ENCODE results near the gene LAMB4. TPM values are rescaled to one million over a fixed set of nuclear protein-coding genes. Genes with fewer than 3 reads are reported as not detected.

Gene LAMB4
- polyA plus RNA-seq, 12 donors, result 0.27 to 24.3 (median 0.50) TPM; not detected in 2

GRCh38 chr7:108108131-108108530 lies 22.0 kb downstream of the LAMB4 start:
- no peak for DNase-seq

DNA sequence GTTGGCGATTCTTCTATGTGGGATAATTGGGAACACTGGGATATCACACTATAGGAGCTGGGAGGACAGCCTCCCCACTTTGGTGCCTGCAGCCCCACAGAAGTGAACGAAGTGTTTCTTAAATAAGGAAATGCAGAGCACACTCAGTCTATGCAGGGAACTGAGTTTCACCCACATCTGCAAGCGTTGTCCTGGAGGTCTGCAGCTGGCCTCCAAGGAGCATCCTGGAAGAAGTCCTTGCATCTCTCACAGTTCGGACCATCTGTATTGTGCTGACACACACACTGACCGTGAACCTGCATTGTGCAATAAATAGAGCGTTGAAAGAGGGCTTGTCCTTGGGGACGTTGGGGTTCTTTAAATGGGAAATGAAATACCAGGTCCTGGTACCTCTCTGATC lies 25.8 kb downstream of the LAMB4 start:
- DNase-seq, result peak; percentile 47

GRCh38 chr7:108103558-108104298 lies 26.4 kb downstream of the LAMB4 start:
- DNase-seq, result no peak

GRCh38 chr7:108102671-108103312 lies 27.4 kb downstream of the LAMB4 start:
- no peak for DNase-seq

GRCh38 chr7:108101759-108102158 lies 28.4 kb downstream of the LAMB4 start:
- DNase-seq, result no peak

DNA sequence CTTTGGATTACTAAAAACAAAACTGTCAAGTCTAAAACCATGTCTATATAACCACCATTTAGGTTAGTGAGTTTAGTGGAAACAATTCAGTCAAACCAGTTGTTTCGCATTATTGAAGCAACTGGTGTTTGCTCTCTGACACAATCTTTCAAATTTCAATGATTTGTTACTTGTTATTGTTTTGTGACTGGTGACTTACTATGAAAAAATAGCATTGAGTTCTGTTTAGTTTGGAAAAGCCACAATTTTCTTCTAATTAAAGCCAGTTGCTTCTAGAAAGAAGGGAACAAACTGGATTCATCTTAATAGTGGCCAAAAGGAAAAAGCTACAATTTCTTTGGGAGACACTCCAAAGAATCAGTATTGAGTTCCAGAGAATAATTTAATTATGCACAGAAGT lies 30.4 kb downstream of the LAMB4 start:
- DNase-seq, result peak; percentile 38

GRCh38 chr7:108097703-108098102 lies 32.5 kb downstream of the LAMB4 start:
- DNase-seq, result no peak

GRCh38 chr7:108096996-108097395 lies 33.2 kb downstream of the LAMB4 start:
- no peak for DNase-seq

DNA sequence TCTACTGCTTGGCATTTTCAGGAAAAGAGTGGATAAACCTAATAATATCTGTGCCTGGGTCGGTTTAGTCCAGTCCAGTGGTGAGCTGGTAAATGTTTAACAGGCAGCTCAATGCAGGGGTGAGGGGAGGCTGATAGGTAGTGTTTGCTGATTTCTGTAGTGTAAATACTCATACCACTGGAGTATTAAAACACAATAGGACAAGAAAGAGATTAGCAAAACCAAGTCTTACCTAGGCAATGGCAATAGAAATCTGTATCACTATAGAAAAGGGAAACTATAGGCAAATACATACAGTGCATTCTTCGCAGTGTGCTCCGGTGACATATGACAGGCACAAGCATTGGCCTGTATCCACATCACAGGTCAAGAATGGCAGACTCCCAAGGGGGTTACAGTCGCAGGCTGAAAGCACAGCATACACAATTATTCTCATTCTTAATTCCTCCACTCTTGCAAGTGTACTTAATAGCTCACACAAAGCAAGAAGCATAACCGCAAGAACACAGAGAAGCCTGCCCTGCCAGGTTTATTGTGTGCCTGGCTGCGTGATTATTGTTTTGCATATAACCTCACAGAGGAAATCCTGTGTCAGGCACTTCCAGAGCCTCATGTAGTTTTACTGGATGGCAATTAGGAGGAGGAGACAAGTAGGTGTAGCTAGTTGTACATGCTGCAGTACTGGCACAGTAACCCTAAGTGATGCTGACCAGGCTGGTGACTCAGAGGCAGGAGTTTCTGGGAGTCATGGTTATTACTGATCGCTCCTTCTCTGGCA lies 35.0 kb downstream of the LAMB4 start:
- no peak for DNase-seq

DNA sequence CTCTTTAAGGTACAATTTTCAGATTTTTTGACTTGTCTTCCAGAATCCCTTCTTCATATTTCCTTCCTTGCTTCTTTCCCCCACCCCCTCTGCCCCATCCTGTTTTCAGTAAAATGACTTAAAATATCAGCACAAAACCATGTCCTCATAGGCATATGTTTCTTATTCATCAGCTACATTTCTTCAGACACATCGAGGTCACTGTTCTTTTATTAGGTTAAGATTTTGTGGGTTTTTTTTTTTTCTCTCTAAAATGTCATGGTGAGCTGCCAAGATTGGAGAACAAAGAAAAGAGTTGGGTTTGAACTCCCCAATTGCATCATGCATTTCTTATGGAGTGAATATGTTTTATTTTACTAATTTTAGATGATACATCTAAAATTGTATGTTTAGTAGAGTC lies 35.8 kb downstream of the LAMB4 start:
- peak; percentile 49 for DNase-seq

DNA sequence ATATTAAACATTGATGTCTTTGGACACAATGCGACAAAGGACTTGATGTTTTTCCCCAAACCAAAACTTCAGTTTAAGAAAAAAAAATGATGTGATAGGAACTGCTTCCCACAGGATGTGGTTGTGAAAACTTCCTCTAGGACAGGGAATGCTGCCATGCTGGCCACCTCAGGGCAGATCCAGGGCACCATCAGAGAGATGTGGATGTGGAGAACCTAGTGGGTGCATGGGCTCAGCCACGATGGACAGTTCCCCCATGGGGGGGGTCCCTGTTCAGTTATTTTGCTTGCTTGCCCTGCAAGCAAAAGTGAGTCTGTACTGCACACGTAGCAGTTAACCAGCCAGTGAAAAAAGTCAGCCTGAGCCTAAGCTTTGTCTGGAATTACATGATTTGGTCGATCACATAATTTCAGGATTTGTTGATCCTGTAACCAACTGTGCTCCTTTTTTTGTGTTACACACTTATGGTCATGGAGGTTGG lies 36.3 kb downstream of the LAMB4 start:
- DNase-seq, result no peak

GRCh38 chr7:108093341-108093740 lies 36.8 kb downstream of the LAMB4 start:
- DNase-seq, result no peak

GRCh38 chr7:108091461-108091831 lies 38.7 kb downstream of the LAMB4 start:
- DNase-seq, result no peak

DNA sequence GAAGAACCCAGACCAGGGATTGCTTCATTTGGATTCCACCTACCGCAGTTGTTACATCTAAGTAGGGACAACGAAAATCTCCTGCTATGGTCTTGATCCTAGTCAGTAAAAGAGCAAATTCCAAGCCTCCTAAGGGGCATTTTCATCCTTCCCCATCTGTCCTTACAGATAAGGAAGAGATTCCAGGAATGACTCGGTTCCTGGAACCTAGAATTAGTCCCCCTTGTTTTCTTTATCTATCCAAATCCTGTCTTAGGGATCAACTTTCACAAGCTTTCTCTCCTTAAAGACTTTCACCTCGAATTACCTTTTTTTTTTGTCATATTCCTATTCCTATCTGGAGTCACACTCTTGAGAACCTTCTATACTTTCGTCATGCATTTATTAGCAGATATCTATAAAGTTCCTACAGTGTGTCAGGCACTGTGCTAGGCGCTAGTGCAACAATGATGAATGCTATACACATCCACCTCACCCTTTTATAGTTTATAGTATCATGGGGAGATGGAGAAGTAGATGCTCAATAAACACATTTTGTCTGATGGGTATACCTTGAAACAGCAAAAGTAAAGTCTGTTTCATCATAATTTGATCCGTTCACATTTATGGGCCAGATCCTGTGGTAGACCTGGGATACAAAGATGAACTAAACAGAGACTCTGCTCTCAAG lies 39.2 kb downstream of the LAMB4 start:
- DNase-seq, result no peak

- no peak for DNase-seq
Measured at GRCh38 chr7:108089381-108089780, 40.8 kb downstream of the LAMB4 start.

- DNase-seq, result no peak
Measured at GRCh38 chr7:108088729-108089128, 41.4 kb downstream of the LAMB4 start.

DNA sequence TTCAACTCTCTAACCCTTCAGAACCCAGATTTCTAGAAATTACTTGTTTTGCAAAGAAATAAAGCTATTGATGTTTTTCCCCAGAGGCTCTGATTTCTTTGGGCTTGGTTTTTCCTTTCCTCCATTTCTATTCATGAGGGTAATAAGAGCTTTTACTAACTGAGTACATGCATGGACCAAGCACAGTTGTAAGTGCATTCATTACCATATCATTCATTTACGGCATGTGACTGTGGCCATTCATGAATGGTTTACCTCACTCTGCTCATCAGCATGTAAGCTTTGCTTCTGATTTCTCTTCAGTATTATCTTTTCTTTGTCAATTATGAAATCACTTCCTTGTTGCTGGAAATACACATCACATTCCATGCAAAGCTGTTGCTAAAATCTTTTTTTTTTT lies 42.4 kb downstream of the LAMB4 start:
- DNase-seq, result no peak

DNA sequence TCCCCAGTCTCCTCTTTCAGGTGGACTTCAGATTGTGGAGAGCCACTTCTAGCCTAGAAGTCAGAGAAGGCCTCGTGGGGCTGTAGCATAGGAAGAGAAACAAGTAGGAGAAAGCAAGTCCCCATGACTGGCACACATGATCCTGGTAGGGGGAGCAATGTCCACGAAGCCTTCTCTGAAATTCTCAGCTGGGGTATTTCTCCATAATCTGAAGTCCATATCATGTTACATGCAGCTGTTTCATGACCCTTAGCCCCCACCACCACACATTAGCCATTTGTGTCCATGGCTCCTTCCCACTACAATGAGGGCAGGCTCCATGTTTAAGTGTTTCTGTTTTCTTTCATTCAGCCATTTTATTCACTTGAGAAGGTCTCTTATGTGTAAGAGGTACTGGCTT lies 43.2 kb downstream of the LAMB4 start:
- no peak for DNase-seq

DNA sequence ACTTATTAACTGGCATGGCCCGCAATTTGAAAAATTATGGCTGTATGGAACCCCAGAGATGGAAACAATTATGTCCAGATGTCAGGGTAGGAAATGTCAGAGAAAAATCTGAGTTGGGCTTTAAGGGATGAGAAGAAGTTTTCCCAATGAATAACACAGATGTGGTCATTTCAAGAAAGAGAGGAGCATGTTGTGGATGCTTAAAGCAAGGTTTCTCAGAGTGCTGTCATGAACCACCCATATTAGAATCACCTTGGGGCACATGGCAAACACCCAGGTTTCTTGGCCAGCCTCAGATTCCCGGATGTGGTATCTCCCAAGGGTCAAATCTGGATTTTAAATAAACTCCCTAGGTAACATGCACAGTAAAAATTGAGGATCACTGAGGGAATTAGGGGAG lies 43.6 kb downstream of the LAMB4 start:
- no peak for DNase-seq

DNA sequence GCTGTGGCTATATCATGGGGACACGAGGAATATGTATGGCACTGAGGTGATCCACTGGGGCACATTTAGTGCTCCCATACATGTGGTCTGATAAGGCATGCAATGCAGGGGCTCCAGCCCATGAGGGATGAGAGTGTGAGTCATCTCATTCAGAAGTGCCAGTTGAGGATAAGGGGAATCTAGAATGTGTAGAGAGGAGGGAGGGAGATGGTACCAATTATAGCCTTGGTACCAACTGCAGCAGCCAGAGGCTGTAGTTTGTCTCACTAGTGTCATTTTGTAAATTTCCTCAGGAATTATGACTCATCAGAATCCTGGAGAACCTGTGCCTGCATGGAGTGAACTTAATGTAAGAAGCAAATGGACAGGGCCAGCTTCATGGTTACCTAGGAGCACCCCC lies 46.2 kb downstream of the LAMB4 start:
- DNase-seq, result no peak

DNA sequence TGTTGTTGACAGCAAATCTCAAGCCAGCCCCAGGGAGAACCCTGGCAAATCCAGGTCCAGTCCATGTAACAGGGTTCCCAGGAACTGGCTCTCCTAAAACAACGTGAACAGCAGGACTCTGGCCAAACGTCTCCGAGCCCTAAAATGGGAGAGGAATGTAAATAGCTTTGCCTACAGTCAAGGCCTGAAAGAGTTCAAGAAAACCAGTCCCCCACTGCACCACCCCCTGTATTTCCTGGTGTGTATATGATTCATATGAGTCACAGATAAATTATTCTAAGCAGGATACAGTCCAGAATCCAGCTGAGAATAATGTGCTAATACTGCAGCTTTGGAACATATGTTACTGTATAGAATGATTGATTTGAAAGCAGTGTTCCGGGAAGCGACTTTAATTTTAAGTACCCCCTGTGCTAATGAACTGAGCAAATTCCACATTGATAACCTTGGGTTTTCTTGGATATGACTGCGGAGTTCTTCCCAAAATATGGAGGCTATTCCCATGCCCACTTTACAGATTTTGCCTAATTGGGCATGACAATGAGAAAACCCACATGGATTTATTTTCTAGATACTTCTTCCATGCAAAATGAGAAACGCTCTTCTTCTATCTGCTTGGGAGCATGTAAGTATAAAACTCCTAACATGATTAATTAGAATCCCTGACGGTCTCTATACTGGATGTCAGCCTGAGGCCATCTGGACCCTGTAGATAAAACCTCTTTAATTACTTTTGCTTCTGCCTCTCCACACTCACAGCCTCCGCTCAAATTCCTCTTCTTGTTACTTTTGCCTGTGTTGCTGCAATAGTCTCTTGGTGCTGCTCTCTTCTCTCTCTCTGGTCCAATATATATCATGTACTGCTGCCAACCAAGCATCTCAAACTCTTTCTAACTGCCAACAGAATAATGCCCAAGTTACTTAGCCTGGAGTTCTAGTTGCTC lies 50.2 kb downstream of the LAMB4 start:
- DNase-seq, result no peak
